Stromal cell of bone marrow (primary cell): ENCODE data around the gene OTOG.
A peak's percentile ranks its signal among the peaks of the same experiment; 100 is the strongest.

Experiments used
- DNase-seq: peaks from one replicate; pipeline ENCODE4 v3.0.0-alpha.2; 2012; ENCODE audit warnings: low read depth

Gene OTOG, protein sequence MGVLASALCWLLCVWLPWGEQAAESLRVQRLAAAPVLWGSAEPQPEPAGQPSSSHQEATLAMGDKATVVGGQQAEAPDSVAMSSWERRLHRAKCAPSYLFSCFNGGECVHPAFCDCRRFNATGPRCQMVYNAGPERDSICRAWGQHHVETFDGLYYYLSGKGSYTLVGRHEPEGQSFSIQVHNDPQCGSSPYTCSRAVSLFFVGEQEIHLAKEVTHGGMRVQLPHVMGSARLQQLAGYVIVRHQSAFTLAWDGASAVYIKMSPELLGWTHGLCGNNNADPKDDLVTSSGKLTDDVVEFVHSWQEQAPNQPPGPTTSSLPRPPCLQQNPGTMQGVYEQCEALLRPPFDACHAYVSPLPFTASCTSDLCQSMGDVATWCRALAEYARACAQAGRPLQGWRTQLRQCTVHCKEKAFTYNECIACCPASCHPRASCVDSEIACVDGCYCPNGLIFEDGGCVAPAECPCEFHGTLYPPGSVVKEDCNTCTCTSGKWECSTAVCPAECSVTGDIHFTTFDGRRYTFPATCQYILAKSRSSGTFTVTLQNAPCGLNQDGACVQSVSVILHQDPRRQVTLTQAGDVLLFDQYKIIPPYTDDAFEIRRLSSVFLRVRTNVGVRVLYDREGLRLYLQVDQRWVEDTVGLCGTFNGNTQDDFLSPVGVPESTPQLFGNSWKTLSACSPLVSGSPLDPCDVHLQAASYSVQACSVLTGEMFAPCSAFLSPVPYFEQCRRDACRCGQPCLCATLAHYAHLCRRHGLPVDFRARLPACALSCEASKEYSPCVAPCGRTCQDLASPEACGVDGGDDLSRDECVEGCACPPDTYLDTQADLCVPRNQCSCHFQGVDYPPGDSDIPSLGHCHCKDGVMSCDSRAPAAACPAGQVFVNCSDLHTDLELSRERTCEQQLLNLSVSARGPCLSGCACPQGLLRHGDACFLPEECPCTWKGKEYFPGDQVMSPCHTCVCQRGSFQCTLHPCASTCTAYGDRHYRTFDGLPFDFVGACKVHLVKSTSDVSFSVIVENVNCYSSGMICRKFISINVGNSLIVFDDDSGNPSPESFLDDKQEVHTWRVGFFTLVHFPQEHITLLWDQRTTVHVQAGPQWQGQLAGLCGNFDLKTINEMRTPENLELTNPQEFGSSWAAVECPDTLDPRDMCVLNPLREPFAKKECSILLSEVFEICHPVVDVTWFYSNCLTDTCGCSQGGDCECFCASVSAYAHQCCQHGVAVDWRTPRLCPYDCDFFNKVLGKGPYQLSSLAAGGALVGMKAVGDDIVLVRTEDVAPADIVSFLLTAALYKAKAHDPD (N-terminal part only)

GRCh38 chr11:17547051-17547577, at the start of gene OTOG:
Gene OTOG, plus strand, starts transcription at chr11:17547259. Its CDS starts 114 bp downstream, at chr11:17547373.
- no peak for DNase-seq

GRCh38 chr11:17498058-17498457, 49.0 kb upstream of the OTOG start:
- no peak for DNase-seq

GRCh38 chr11:17498475-17498874, 48.6 kb upstream of the OTOG start:
- DNase-seq, result no peak

DNA sequence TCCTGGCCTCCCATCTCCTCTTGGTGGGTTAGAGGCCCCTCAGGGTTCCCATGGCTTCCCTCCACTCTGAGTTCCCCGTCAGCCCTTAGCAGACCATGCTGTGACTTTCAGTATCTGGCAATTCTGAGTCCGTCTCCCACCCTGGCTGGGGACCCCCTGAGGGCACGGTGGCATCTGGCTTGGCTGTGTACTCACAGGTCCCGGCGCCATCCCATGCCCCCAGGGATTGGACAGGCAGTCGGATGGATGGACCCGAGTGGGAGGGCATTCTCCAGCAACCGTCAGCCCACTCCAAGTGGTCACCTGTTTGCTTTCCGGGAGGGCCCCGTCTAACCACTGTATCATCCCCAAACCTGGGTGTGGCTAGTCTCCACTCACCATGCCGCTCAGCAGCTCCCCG, 46.4 kb upstream of the OTOG start:
- no peak for DNase-seq

GRCh38 chr11:17502630-17503029, 44.4 kb upstream of the OTOG start:
- DNase-seq, result no peak

DNA sequence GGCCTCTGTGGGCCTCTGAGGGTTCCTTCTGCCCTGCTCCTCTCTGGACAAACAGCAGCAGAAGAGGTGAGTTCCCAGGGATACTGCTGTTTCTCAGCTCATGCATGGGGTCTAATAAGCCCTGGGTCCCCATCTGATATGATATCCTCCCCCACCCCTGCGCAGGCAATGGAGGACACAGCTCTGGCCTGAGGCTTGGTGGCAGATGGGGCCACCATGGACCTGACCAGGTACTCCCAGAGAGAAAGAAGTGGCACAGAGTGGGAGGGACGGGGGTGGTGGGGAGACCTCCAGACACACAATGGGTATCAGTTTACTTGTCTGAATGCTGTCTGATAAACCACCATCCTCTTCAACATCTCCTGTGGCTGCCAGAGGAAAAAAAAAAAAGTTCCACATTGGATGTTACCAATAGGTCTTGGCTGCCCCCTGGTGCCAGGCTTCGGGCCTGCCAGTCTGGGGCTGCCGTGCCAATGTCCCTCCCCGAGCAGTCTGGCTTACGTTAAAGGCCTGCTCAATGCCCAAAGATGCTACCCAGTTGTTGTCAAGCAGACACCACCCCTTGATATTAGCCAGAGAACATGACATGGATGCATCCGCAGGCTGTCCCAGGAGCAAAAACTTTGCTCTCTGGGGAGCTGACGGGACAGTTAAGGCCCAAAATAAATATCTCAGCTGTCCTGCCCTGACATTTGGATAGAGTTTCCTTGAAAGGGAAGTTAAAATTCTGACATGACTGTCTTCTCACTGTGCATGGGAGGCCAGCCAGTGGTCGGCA, 42.5 kb upstream of the OTOG start:
- DNase-seq, result peak; percentile 26

DNA sequence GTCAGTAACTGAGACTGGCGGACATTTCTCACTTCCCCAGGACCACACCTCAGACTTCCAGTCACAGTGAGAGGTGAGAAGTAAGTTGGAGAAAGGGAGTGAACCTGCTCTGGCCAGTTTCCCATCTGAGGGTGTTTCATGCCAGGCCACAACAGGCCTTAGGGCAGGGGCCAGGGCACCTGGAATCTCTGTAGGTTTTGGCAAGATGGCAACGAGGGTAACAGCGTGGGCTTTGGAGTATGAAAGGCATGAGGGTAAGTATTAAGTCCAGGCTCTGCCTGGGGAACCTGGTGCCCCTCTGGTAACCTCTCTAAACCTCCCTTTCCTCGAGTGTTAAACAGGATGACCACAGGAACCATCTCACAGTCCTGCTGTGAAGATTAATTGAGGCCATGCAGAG, 41.9 kb upstream of the OTOG start:
- DNase-seq, result no peak

DNA sequence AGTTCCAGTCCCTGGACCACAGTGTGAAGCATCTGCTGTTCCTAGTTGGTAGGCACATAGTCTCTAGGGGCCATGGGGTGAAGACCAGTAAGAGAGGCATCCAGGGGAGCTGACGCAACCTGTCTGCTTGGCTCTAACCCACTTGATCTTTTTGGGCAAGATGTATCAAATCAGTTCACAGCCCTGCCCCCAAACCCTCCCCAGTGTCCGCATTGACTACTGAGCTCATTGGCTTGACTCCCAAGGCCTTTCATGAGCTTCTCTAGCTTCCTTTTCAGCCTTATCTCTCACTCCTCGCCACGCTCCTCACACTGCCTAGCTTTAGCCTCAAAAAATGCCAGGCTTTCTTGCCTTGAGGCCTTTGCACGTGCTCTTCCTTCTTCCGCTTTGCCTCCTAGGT, 40.7 kb upstream of the OTOG start:
- DNase-seq, result no peak

DNA sequence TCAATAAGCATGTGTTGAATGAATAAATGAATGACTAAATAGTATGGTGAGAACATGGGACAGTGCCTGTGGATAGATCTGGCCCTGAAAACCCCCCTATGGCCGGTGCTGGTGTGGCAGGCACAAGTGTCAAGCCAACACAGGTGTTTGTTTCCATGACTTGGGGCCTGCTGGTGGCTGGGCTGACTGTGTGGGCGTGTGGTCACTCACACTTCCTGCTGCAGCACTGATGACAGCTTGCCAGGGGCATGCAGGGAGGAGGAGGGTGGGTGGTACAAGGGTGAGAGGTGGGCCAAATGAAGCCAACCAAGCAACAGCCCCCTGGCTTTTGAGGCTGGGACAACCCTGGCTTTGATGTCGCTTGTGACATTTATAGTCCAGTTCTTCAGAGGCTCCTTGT, 40.1 kb upstream of the OTOG start:
- DNase-seq, result no peak

DNA sequence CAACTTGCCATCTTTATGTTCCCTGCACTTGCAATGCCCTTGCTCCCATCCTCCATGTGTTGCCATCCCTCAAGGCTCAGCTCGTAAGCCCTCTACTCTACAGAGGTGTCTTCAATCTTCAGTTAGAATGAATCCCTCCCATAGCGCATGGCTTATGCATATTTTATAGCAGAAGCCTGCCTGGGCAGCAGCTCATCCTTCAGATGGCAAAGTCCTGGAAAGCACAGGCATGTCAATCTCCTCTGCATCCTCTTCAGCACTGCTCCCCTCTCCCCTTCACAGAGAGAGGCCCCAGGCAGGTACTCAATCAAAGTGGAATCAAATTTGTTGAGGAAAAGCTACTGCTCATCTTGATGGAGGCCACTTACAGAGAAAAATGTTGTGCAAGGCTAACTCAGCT, 39.3 kb upstream of the OTOG start:
- DNase-seq, result no peak

DNA sequence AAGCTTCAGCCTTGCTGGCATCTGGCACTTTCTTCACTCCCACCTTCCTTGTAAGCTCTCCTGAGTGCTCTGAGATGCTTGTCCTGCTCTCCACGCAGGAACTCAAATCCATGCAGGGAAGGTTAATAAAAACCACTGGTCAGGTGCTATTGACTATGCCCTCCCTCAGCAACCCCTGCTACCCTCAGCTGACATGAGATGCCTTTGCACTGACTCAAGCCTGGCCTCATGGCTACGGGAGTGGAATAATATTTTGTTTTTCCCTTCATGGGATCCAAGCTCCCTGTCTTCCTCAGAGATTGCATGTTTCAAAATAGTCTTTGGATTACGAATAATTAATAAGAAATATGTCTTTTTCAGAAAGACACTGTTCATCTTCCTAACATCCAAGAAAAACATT, 38.8 kb upstream of the OTOG start:
- DNase-seq, result peak; percentile 10

DNA sequence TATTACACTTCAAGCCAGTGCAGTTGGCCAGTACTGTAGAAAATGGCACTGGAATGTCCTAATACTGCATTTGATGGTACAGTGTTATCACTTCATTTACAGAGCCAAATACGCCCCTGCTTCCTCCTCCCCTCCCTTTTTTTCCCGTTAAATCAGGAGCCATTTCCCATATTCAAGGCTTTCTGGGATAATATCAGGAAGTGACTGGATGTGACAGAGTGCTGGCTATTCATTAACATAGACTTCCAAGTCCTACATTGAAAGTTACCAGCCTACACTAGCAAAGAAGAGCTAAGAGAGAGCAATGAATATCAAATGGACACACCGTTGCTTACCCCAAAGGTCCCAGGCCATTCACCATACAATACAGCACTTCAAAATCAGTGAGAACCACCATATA, 38.3 kb upstream of the OTOG start:
- DNase-seq, result no peak

- DNase-seq, result no peak
Measured at GRCh38 chr11:17510507-17511206, 36.4 kb upstream of the OTOG start.

GRCh38 chr11:17511571-17511970, 35.5 kb upstream of the OTOG start:
- no peak for DNase-seq

- no peak for DNase-seq
Measured at GRCh38 chr11:17512101-17512500, 35.0 kb upstream of the OTOG start.

GRCh38 chr11:17513853-17514252, 33.2 kb upstream of the OTOG start:
- no peak for DNase-seq

DNA sequence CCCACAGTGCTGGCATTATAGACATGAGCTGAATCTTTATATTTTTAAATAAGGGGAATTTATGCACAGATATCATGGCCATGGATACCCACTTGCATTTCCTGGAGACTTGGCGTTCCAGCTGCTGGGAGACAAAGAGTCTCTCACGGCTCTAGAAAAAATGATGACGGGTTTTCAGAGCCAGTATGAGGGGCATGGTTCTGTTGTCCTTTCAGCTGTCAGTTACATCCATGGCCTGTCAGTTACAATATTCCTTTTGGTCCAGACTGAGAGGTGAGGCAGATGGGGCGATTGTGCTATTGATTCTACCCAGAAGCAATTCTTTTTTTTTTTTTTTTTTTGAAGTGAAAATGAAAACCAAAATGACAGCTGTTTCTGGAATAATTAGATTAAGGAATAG, 32.6 kb upstream of the OTOG start:
- no peak for DNase-seq

- no peak for DNase-seq
Measured at GRCh38 chr11:17515443-17516176, 31.4 kb upstream of the OTOG start.

DNA sequence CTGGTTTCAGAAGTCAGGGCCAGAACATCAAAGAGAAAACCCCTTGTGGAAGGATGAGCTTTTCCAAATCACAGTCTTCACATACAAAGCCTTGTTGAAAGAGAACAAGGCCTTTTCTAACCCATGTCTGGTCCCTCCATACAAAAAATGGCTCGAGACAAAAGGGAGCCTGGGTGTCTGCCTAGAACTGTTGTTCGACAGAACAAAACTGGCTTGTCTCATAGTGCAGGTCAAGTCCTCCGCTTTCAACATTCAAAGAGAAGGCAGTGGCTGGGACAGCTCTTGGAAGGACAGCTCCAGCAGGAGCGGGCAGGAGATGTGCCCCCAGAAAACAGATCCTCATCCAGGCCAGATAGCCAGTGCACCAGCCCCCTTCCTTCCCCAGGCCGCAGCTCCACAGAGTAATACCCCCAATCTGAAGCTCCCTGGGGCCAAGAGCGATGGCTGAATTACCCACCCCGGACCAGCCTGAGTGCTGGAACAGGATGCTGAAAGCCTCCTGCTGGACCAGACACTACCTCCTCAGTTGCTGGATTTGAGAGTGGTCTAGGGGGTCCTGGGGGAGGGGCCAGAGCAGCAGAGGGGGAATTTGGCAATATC, 30.4 kb upstream of the OTOG start:
- no peak for DNase-seq

DNA sequence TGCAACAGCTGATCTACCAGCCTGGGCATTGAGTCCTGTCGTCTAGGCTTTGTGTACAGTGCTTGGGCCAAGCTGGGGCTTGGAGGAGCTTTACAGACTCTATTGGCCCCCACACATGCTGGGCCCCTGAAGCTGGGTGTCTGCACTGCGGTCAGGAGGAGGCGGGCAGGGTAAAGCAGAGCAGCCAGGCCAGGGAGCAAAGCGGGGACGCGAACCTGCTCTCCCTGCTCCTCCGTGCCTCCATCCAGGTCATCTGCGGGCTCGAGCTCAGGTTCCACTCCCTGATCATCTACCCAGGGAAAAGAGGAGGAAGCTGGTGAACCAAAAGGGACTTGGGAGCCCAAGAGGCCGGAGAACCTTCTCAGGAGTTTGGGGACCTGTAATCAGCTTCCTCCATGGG, 29.9 kb upstream of the OTOG start:
- DNase-seq, result no peak
